ENCODE measurements around the gene SHMT2. TPM values are rescaled to one million over a fixed set of nuclear protein-coding genes. Genes with fewer than 3 reads are reported as not detected.

SHMT2 gene
- total and polyA plus RNA-seq, 2 experiments from 2014 or later: 125 to 387 TPM

DNA sequence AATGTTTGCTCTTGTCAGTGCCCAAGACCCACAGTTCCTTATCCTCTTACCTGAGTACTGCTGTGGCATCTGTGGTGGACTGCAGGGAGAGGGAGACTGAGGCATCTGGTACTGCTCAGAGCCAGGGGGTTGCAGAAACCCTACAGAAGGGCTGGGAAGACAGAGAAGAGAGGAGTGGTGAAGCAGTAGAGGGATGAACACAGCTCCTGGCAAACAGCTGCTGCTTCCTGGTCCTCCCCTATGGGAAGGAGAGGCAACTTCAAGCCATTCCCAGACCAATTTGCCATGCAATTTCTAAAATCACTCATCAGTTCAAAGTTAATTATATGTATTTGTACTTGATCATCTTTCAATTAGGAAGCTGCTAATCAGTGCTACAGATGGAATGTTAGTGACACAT, 37.2 kb downstream of the SHMT2 start:
- no peaks in the 10 kb centered on the region for H3K79me2 ChIP-seq (replicated peaks; ENCODE audit: insufficient read depth)
- H3K4me1 ChIP-seq (ENCODE audit: insufficient read depth): peaks cover 7% of the 10 kb centered on the region
- H3F3A ChIP-seq (replicated peaks; ENCODE audit: low read depth): peaks cover 5% of the 10 kb centered on the region; the same call in 1 of the 2 replicates
- H3K9me2 ChIP-seq (ENCODE audit: insufficient read depth): no peaks in the 10 kb centered on the region
- no peak overlapping the region for H2AFZ ChIP-seq
- H3K4me2 ChIP-seq: no peak overlapping the region
- Mint-ChIP-seq H3K4me3 (no peak overlapping the region), H3K36me3 (ENCODE audit: low read depth) (peaks cover 19% of the 10 kb centered on the region), H3K9me3 (no peaks in the 10 kb centered on the region), H3K27me3 (ENCODE audit: insufficient read depth, low read depth, poor library complexity) (peaks cover 6% of the 10 kb centered on the region), H3K27ac (no peak overlapping the region), H3K4me1 (peaks cover 12% of the 10 kb centered on the region; the same call in 2 of the 3 replicates)
- TF ChIP-seq POLR2AphosphoS5 (IDR thresholded peaks at IDR 0.05; ENCODE audit: low read depth): no peak
- TF ChIP-seq, protein P1, sequence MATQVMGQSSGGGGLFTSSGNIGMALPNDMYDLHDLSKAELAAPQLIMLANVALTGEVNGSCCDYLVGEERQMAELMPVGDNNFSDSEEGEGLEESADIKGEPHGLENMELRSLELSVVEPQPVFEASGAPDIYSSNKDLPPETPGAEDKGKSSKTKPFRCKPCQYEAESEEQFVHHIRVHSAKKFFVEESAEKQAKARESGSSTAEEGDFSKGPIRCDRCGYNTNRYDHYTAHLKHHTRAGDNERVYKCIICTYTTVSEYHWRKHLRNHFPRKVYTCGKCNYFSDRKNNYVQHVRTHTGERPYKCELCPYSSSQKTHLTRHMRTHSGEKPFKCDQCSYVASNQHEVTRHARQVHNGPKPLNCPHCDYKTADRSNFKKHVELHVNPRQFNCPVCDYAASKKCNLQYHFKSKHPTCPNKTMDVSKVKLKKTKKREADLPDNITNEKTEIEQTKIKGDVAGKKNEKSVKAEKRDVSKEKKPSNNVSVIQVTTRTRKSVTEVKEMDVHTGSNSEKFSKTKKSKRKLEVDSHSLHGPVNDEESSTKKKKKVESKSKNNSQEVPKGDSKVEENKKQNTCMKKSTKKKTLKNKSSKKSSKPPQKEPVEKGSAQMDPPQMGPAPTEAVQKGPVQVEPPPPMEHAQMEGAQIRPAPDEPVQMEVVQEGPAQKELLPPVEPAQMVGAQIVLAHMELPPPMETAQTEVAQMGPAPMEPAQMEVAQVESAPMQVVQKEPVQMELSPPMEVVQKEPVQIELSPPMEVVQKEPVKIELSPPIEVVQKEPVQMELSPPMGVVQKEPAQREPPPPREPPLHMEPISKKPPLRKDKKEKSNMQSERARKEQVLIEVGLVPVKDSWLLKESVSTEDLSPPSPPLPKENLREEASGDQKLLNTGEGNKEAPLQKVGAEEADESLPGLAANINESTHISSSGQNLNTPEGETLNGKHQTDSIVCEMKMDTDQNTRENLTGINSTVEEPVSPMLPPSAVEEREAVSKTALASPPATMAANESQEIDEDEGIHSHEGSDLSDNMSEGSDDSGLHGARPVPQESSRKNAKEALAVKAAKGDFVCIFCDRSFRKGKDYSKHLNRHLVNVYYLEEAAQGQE (IDR thresholded peaks at IDR 0.05; ENCODE audit: unreplicated experiment): no peak
- no peak for TF ChIP-seq NANOG (IDR thresholded peaks at IDR 0.05; ENCODE audit: borderline replicate concordance)
- no peak for TF ChIP-seq ZNF114 (CRISPR knock-in tag; IDR thresholded peaks at IDR 0.05)
- TF ChIP-seq ETS1 (IDR thresholded peaks at IDR 0.05): no peak
- TF ChIP-seq EZH2phosphoT487 (IDR thresholded peaks at IDR 0.05; ENCODE audit: unreplicated experiment): no peak
- TF ChIP-seq CREB1 (CRISPR knock-in tag; IDR thresholded peaks at IDR 0.05; ENCODE audit: low read depth): no peak
- no peak for TF ChIP-seq EZH2 (IDR thresholded peaks at IDR 0.05; ENCODE audit: low read depth, unreplicated experiment)
- TF ChIP-seq JUNB (IDR thresholded peaks at IDR 0.05; ENCODE audit: unreplicated experiment): no peak
- no peak for TF ChIP-seq STAT1 (IDR thresholded peaks at IDR 0.05; ENCODE audit: unreplicated experiment)
- TF ChIP-seq, protein P2, sequence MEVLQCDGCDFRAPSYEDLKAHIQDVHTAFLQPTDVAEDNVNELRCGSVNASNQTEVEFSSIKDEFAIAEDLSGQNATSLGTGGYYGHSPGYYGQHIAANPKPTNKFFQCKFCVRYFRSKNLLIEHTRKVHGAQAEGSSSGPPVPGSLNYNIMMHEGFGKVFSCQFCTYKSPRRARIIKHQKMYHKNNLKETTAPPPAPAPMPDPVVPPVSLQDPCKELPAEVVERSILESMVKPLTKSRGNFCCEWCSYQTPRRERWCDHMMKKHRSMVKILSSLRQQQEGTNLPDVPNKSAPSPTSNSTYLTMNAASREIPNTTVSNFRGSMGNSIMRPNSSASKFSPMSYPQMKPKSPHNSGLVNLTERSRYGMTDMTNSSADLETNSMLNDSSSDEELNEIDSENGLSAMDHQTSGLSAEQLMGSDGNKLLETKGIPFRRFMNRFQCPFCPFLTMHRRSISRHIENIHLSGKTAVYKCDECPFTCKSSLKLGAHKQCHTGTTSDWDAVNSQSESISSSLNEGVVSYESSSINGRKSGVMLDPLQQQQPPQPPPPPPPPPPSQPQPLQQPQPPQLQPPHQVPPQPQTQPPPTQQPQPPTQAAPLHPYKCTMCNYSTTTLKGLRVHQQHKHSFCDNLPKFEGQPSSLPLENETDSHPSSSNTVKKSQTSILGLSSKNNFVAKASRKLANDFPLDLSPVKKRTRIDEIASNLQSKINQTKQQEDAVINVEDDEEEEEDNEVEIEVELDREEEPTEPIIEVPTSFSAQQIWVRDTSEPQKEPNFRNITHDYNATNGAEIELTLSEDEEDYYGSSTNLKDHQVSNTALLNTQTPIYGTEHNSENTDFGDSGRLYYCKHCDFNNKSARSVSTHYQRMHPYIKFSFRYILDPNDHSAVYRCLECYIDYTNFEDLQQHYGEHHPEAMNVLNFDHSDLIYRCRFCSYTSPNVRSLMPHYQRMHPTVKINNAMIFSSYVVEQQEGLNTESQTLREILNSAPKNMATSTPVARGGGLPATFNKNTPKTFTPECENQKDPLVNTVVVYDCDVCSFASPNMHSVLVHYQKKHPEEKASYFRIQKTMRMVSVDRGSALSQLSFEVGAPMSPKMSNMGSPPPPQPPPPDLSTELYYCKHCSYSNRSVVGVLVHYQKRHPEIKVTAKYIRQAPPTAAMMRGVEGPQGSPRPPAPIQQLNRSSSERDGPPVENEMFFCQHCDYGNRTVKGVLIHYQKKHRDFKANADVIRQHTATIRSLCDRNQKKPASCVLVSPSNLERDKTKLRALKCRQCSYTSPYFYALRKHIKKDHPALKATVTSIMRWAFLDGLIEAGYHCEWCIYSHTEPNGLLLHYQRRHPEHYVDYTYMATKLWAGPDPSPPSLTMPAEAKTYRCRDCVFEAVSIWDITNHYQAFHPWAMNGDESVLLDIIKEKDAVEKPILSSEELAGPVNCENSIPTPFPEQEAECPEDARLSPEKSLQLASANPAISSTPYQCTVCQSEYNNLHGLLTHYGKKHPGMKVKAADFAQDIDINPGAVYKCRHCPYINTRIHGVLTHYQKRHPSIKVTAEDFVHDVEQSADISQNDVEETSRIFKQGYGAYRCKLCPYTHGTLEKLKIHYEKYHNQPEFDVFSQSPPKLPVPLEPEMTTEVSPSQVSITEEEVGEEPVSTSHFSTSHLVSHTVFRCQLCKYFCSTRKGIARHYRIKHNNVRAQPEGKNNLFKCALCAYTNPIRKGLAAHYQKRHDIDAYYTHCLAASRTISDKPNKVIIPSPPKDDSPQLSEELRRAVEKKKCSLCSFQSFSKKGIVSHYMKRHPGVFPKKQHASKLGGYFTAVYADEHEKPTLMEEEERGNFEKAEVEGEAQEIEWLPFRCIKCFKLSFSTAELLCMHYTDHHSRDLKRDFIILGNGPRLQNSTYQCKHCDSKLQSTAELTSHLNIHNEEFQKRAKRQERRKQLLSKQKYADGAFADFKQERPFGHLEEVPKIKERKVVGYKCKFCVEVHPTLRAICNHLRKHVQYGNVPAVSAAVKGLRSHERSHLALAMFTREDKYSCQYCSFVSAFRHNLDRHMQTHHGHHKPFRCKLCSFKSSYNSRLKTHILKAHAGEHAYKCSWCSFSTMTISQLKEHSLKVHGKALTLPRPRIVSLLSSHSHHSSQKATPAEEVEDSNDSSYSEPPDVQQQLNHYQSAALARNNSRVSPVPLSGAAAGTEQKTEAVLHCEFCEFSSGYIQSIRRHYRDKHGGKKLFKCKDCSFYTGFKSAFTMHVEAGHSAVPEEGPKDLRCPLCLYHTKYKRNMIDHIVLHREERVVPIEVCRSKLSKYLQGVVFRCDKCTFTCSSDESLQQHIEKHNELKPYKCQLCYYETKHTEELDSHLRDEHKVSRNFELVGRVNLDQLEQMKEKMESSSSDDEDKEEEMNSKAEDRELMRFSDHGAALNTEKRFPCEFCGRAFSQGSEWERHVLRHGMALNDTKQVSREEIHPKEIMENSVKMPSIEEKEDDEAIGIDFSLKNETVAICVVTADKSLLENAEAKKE (CRISPR knock-in tag; IDR thresholded peaks at IDR 0.05): no peak
- TF ChIP-seq ZNF331 (CRISPR knock-in tag; IDR thresholded peaks at IDR 0.05; ENCODE audit: low read depth): no peak
- TF ChIP-seq, protein P3, sequence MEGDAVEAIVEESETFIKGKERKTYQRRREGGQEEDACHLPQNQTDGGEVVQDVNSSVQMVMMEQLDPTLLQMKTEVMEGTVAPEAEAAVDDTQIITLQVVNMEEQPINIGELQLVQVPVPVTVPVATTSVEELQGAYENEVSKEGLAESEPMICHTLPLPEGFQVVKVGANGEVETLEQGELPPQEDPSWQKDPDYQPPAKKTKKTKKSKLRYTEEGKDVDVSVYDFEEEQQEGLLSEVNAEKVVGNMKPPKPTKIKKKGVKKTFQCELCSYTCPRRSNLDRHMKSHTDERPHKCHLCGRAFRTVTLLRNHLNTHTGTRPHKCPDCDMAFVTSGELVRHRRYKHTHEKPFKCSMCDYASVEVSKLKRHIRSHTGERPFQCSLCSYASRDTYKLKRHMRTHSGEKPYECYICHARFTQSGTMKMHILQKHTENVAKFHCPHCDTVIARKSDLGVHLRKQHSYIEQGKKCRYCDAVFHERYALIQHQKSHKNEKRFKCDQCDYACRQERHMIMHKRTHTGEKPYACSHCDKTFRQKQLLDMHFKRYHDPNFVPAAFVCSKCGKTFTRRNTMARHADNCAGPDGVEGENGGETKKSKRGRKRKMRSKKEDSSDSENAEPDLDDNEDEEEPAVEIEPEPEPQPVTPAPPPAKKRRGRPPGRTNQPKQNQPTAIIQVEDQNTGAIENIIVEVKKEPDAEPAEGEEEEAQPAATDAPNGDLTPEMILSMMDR (conservative IDR thresholded peaks at IDR 0.05; ENCODE audit: low read depth in 2 of 2): no peak
- no peak for ATAC-seq
- no peak for DNase-seq (ENCODE audit: low spot score)
- H4K20me1 ChIP-seq (replicated peaks; ENCODE audit: insufficient read depth): no peaks in the 10 kb centered on the region
- H3K4me3 ChIP-seq: no peak overlapping the region
- no peaks in the 10 kb centered on the region; the same call in 1 of the 2 replicates for H3K36me3 ChIP-seq (ENCODE audit: insufficient read depth)
- H3K27me3 ChIP-seq (ENCODE audit: insufficient read depth): no peaks in the 10 kb centered on the region
- H3K27ac ChIP-seq (ENCODE audit: low read depth): no peak overlapping the region
